DMS153 (cell line): Measurements from ENCODE around the gene BLTP1.

Source experiments
- DNase-seq: peaks from one replicate; lab custom pipeline; 2025; lab: John Stamatoyannopoulos, UW

BLTP1 gene

GRCh38 chr4:122172266-122172665 lies 20.1 kb downstream of the BLTP1 start:
- DNase-seq, result no peak

DNA sequence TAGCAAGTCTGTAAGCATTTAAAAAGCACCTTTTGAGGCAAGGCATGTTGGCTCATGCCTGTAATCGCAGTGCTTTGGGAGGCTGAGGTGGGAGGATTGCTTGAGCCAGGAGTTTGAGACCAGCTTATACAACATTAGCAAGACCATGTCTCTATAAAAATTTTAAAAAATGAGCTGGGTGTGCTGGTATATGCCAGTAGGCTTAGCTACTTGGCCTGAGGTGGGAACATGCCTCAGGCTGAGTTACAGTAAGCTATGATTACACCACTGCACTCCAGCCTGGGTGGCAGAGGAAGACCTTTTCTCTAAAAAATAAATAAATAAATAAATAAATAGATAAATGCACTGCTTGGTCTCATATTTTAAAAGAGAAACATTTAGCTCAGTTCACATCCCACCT lies 26.8 kb downstream of the BLTP1 start:
- DNase-seq, result no peak

- no peak for DNase-seq
These were observed 43.6 kb downstream of the BLTP1 start for GRCh38 chr4:122195718-122196117.
